K562 (cell line): ENCODE data around the gene C2CD2. TPM values are rescaled to one million over a fixed set of nuclear protein-coding genes. Genes with fewer than 3 reads are reported as not detected.

Source experiments
- ARID2 ChIP-seq: fragments of 450-650 bp; IDR thresholded peaks from 2 replicates; pipeline ENCODE4 v1.6.1; 2017; ENCODE audit warnings: antibody characterized with exemption, mild to moderate bottlenecking
- EWSR1 ChIP-seq: fragments of 450-650 bp; IDR thresholded peaks from 2 replicates; pipeline ENCODE4 v1.6.1; 2018; ENCODE audit warnings: borderline replicate concordance, mild to moderate bottlenecking, low read depth, moderate library complexity; ENCODE audit not compliant: partially characterized antibody
- L3MBTL2 ChIP-seq: fragments of 450-650 bp; IDR thresholded peaks from 2 replicates; pipeline ENCODE4 v1.6.1; 2016; ENCODE audit warnings: mild to moderate bottlenecking, moderate library complexity
- NFIX ChIP-seq: fragments of 250-450 bp; sonication (Bioruptor Pico); IDR thresholded peaks from 2 replicates; pipeline ENCODE4 v1.4.0; 2020; ENCODE audit warnings: low read depth, mild to moderate bottlenecking, moderate library complexity
- POLR2G ChIP-seq: fragments of 200-400 bp; formaldehyde crosslinking; IDR thresholded peaks from 2 replicates; pipeline ENCODE4 v1.6.1; 2017; ENCODE audit warnings: low read depth, mild to moderate bottlenecking, antibody characterized with exemption, low read length, moderate library complexity
- PTRF ChIP-seq: fragments of 450-650 bp; IDR thresholded peaks from 2 replicates; pipeline ENCODE4 v1.6.1; 2016; ENCODE audit warnings: mild to moderate bottlenecking, missing genetic modification characterization, missing compliant biosample characterization
- RBM39 ChIP-seq: fragments of 200-400 bp; formaldehyde crosslinking; optimal IDR thresholded peaks from 2 replicates; pipeline ENCODE3; 2018; ENCODE audit warnings: low read depth, low read length
- TCFL5 ChIP-seq: fragments of 250-450 bp; sonication (Bioruptor Pico); conservative IDR thresholded peaks from 2 replicates; pipeline ENCODE4 v1.6.1; 2021; ENCODE audit warnings: mild to moderate bottlenecking, moderate library complexity, matching md5 sums
- XRCC5 ChIP-seq: fragments of 200-400 bp; formaldehyde crosslinking; IDR thresholded peaks from 2 replicates; pipeline ENCODE4 v1.6.1; 2017; ENCODE audit warnings: low read depth, mild to moderate bottlenecking, low read length
- ZNF561 ChIP-seq: fragments of 450-650 bp; formaldehyde crosslinking; conservative IDR thresholded peaks from 2 replicates; pipeline ENCODE4 v1.4.0; 2020; ENCODE audit warnings: mild to moderate bottlenecking, moderate library complexity
- ZNF644 ChIP-seq: fragments of 200-800 bp; sonication (Bioruptor generic); IDR thresholded peaks from 2 replicates; pipeline ENCODE4 v1.6.1; 2016; ENCODE audit warnings: low read depth, missing genetic modification characterization, missing compliant biosample characterization
- polyA plus RNA-seq, 8 experiments: library from polyadenylated mRNA; depleted of rRNA in 4 of 8; stranded (reverse) in 5 of 8; unstranded in 3 of 8; fragments of >200 nt; fragmentation: Nextera tagmentation in 2 of 8; fragmentation: Illumina TruSeq in 1 of 8; extraction: Ambion mirVana in 2 of 8; extraction: Trizol in 1 of 8; gene quantifications; 2 replicates each; pipeline versions ENCODE4 v1.2.1 to v1.2.3, GENCODE V29; 2011 to 2014; ENCODE audit warnings: inconsistent platforms in 1 of 8, missing spikeins in 1 of 8
- total RNA-seq, 7 experiments: library from RNA; depleted of rRNA in 6 of 7; stranded (reverse); fragments of >200 nt in 6 of 7; fragmentation: Illumina TruSeq in 2 of 7; extraction: Trizol in 2 of 7; gene quantifications; 2 replicates each; pipeline versions ENCODE4 v1.2.1 to v1.2.3, GENCODE V29; 2011 to 2021; ENCODE audit warnings: low replicate concordance in 1 of 7
- TF ChIP-seq, protein P1 (sequence below): sonication (generic); IDR thresholded peaks from 2 replicates; pipeline ENCODE4 v1.6.1; 2016
- TF ChIP-seq, protein P2 (sequence below): fragments of 250-450 bp; sonication (Bioruptor Pico); IDR thresholded peaks from 2 replicates; pipeline ENCODE4 v1.6.1; 2021; ENCODE audit warnings: mild to moderate bottlenecking
- TF ChIP-seq, protein P3 (sequence below): fragments of 250-450 bp; sonication (Bioruptor Pico); IDR thresholded peaks from 2 replicates; pipeline ENCODE4 v1.5.0; 2021; ENCODE audit warnings: mild to moderate bottlenecking, moderate library complexity
- TF ChIP-seq, protein P4 (sequence below), 3 experiments: IDR thresholded peaks in 2 of 3; conservative IDR thresholded peaks in 1 of 3; 2 replicates each; pipeline ENCODE4 v1.5.1; 2011 to 2012; ENCODE audit warnings: low read length in 3 of 3, mild to moderate bottlenecking in 3 of 3, control low read depth in 2 of 3, improper control_type of control experiment in 1 of 3, inconsistent platforms in 1 of 3, low read depth in 1 of 3, mixed read lengths in 1 of 3, moderate library complexity in 1 of 3; ENCODE audit not compliant: insufficient read depth in 2 of 3
- TF ChIP-seq, protein P5 (sequence below): fragments of 150-350 bp; IDR thresholded peaks from 2 replicates; pipeline ENCODE4 v1.6.1; 2014; ENCODE audit warnings: low read depth, mild to moderate bottlenecking, low read length, borderline replicate concordance

The C2CD2 gene
- total and polyA plus RNA-seq, 9 of the 15 experiments (the other 6 are each of a cell fraction or from before 2014, with no cell fraction given): 1.3 to 21.6 (median 12.1) TPM

DNA sequence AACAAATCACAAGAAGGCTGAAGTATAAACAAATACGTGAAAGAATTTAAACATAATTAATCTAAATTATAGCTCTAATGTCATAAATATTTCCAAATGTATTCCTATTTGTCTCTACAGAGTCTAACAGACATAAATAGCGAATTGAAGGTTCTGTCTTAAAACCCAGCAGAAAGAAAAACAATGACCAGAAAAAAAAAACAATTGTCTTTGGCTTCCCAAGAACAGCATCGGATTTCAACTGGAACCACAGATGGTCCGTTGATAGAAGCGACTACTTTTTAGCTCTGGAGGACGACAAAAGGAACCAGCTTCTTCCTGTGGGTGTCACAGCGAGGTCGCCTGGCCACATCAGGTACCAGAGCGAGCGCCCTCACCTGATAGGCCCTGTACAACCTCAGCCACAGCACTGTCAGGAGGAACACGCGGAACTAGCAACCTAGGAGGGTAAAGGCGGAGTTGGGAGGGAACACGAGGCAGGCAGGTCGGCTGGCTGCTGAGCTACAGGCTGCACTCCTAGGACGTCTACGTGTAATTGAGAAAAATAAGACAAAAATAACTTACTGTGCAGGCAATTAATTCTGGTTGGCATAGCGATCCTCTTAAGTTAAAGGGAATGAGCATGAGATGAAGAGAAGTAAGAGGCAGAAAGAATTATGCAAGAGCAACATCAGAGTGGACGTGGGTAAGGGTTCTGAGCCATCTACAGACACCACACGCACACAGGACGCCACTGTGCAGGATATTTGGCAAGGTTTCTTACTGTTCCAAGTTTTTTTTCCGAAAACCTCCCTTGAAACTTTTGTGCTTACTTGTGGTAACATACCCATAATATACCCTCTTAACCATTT, 58.0 kb downstream of the C2CD2 start (continued):
- TF ChIP-seq, protein P1, sequence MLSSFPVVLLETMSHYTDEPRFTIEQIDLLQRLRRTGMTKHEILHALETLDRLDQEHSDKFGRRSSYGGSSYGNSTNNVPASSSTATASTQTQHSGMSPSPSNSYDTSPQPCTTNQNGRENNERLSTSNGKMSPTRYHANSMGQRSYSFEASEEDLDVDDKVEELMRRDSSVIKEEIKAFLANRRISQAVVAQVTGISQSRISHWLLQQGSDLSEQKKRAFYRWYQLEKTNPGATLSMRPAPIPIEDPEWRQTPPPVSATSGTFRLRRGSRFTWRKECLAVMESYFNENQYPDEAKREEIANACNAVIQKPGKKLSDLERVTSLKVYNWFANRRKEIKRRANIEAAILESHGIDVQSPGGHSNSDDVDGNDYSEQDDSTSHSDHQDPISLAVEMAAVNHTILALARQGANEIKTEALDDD: no peak; the same call in 1 of the 2 replicates
- TF ChIP-seq, protein P2, sequence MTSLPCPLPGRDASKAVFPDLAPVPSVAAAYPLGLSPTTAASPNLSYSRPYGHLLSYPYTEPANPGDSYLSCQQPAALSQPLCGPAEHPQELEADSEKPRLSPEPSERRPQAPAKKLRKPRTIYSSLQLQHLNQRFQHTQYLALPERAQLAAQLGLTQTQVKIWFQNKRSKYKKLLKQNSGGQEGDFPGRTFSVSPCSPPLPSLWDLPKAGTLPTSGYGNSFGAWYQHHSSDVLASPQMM (CRISPR knock-in tag): no peak
- no peak for TF ChIP-seq NFIX (CRISPR knock-in tag)
- no peak for TF ChIP-seq RBM39
- TF ChIP-seq ARID2: no peak
- no peak for TF ChIP-seq EWSR1
- TF ChIP-seq, protein P3, sequence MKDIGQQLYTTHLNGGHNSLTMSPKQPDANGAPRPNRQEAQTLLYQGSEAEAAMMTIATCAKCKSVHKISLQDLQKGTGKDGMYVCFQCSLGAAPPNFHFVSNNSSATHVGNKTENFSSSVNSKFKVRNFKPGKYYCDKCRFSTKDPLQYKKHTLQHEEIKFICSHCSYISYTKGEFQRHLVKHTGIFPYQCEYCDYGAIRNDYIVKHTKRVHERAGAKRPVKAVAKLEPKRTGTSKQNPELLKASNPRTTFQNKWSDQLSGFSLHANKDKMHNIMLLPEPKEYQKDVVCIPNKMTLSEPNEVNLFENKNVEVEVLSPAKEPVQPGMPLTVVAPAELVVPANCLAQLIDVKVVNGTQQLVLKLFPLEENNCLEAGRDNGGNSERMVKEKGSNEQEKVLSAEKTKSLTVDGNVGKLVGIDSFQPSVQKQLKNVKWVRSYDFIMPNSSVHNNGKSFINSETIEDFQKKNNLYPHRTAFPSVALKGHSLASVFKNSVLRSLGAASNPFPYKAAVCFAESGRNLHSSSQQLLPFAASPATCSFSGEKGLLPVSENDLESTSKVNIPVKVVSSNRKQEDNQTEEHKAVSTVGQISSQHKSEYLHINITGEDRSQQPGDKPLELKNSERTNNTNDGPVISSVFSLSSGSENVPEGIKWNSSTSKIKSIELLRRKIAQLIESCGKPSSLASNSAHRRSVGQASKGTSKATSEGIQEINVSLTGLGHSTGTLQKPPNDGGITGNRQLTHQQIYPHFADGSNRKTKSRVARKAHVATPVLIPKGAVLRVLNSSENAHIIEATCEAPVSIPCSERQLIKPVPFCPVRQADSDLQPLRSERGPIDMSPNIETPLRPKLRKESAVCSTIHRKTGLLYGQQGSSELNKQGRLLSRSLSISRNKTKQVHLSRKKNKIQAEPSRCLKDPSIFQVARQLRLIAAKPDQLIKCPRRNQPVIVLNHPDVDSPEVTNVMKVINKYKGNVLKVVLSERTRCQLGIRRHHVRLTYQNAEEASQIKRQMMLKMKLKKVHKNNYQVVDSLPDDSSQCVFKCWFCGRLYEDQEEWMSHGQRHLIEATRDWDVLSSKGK (CRISPR knock-in tag): no peak
- TF ChIP-seq, protein P4, sequence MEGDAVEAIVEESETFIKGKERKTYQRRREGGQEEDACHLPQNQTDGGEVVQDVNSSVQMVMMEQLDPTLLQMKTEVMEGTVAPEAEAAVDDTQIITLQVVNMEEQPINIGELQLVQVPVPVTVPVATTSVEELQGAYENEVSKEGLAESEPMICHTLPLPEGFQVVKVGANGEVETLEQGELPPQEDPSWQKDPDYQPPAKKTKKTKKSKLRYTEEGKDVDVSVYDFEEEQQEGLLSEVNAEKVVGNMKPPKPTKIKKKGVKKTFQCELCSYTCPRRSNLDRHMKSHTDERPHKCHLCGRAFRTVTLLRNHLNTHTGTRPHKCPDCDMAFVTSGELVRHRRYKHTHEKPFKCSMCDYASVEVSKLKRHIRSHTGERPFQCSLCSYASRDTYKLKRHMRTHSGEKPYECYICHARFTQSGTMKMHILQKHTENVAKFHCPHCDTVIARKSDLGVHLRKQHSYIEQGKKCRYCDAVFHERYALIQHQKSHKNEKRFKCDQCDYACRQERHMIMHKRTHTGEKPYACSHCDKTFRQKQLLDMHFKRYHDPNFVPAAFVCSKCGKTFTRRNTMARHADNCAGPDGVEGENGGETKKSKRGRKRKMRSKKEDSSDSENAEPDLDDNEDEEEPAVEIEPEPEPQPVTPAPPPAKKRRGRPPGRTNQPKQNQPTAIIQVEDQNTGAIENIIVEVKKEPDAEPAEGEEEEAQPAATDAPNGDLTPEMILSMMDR (IDR thresholded peaks at IDR 0.05 in 2 of 3, conservative IDR thresholded peaks at IDR 0.05 in 1 of 3; ENCODE audit: insufficient read depth in 2 of 3, low read depth in 1 of 3, low read length in 3 of 3): peak in 2 of 3 experiments; percentile 8 to 25; a peak in 1 of 6 replicates
- TF ChIP-seq ZNF561 (CRISPR knock-in tag): no peak
- TF ChIP-seq ZNF644 (tag): no peak
- no peak for TF ChIP-seq TCFL5 (CRISPR knock-in tag)
- no peak for TF ChIP-seq PTRF
- no peak for TF ChIP-seq XRCC5
- no peak for TF ChIP-seq POLR2G
- TF ChIP-seq, protein P5, sequence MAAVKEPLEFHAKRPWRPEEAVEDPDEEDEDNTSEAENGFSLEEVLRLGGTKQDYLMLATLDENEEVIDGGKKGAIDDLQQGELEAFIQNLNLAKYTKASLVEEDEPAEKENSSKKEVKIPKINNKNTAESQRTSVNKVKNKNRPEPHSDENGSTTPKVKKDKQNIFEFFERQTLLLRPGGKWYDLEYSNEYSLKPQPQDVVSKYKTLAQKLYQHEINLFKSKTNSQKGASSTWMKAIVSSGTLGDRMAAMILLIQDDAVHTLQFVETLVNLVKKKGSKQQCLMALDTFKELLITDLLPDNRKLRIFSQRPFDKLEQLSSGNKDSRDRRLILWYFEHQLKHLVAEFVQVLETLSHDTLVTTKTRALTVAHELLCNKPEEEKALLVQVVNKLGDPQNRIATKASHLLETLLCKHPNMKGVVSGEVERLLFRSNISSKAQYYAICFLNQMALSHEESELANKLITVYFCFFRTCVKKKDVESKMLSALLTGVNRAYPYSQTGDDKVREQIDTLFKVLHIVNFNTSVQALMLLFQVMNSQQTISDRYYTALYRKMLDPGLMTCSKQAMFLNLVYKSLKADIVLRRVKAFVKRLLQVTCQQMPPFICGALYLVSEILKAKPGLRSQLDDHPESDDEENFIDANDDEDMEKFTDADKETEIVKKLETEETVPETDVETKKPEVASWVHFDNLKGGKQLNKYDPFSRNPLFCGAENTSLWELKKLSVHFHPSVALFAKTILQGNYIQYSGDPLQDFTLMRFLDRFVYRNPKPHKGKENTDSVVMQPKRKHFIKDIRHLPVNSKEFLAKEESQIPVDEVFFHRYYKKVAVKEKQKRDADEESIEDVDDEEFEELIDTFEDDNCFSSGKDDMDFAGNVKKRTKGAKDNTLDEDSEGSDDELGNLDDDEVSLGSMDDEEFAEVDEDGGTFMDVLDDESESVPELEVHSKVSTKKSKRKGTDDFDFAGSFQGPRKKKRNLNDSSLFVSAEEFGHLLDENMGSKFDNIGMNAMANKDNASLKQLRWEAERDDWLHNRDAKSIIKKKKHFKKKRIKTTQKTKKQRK: no peak
- TF ChIP-seq L3MBTL2: peak; percentile 19; the same call in 1 of the 2 replicates
